22Rv1 (cell line): ENCODE measurements around the gene PCYOX1L.

ENCODE experiments used
- ZFX ChIP-seq: fragments of 450-650 bp; IDR thresholded peaks from 2 replicates; pipeline ENCODE4 v1.6.1; 2017; ENCODE audit warnings: antibody characterized with exemption, borderline replicate concordance
- TF ChIP-seq, protein P1 (sequence below): fragments of 450-650 bp; IDR thresholded peaks from 2 replicates; pipeline ENCODE4 v1.5.1; 2017; ENCODE audit warnings: mild to moderate bottlenecking

DNA sequence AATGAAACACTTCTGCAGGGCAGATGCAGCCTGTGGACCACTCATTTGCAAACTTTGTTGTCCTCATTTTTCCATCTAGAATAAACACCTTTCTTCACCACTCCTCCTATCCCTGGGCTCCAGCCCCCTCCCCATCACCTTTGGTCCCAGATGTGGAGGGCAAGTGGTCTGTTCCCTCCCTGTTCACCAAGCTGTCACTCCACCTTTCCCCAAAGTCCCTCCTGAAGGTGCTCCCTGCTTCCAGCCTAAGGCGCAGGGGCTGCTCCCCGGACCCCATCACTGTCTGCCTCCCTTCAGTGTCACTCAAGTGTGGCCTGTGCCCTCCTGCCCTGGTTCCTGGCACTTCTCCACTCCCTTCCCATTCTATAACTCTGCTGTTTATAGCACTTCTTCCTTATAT lies 6.9 kb downstream of the PCYOX1L start:
- TF ChIP-seq, protein P1, sequence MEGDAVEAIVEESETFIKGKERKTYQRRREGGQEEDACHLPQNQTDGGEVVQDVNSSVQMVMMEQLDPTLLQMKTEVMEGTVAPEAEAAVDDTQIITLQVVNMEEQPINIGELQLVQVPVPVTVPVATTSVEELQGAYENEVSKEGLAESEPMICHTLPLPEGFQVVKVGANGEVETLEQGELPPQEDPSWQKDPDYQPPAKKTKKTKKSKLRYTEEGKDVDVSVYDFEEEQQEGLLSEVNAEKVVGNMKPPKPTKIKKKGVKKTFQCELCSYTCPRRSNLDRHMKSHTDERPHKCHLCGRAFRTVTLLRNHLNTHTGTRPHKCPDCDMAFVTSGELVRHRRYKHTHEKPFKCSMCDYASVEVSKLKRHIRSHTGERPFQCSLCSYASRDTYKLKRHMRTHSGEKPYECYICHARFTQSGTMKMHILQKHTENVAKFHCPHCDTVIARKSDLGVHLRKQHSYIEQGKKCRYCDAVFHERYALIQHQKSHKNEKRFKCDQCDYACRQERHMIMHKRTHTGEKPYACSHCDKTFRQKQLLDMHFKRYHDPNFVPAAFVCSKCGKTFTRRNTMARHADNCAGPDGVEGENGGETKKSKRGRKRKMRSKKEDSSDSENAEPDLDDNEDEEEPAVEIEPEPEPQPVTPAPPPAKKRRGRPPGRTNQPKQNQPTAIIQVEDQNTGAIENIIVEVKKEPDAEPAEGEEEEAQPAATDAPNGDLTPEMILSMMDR = no peak
- TF ChIP-seq ZFX = no peak
